Esophagus squamous epithelium (tissue), 5 donors: ENCODE results near the gene METTL9. TPM values are rescaled to one million over a fixed set of nuclear protein-coding genes. Genes with fewer than 3 reads are reported as not detected.
"Not testable (repeated sequence)": the region's sequence is repeated elsewhere in the genome, so short reads cannot be mapped to it uniquely, and the experiment has no call there.

Source experiments
- DNase-seq: peaks from one replicate; lab custom pipeline; 2025; lab: John Stamatoyannopoulos, UW
- H3K27ac ChIP-seq, 4 donors: fragments of 200-600 bp; sonication (generic); one replicate each; pipeline ENCODE4 v1.5.1; 2016 to 2019; ENCODE audit warnings: mild to moderate bottlenecking in 1 of 4
- H3K27me3 ChIP-seq, 4 donors: fragments of 200-600 bp; sonication (generic); 1 replicate in 3 of 4; 2 replicates in 1 of 4; pipeline versions ENCODE4 v1.5.1 to v1.6.0; 2017 to 2021; ENCODE audit warnings: antibody characterized with exemption in 1 of 4
- H3K36me3 ChIP-seq, 3 donors: fragments of 200-600 bp; sonication (generic); one replicate each; pipeline ENCODE4 v1.5.1; 2016 to 2019
- H3K4me1 ChIP-seq, 3 donors: fragments of 200-600 bp; sonication (generic); one replicate each; pipeline ENCODE4 v1.5.1; 2017 to 2019
- H3K4me3 ChIP-seq, 4 donors: fragments of 200-600 bp; sonication (generic); 1 replicate in 3 of 4; 2 replicates in 1 of 4; pipeline ENCODE4 v1.5.1; 2016 to 2019; ENCODE audit warnings: mild to moderate bottlenecking in 2 of 4, moderate library complexity in 1 of 4
- H3K9me3 ChIP-seq, 3 donors: fragments of 200-600 bp; sonication (generic); one replicate each; pipeline ENCODE4 v1.5.1; 2016 to 2019
- CTCF ChIP-seq, 6 experiments: fragments of 450-650 bp in 4 of 6; fragments of 200-600 bp in 2 of 6; sonication (generic) in 2 of 6; IDR thresholded peaks; one replicate each; pipeline ENCODE4 v1.5.1; 2016 to 2019; ENCODE audit warnings: antibody characterized with exemption in 6 of 6, mild to moderate bottlenecking in 4 of 6, moderate library complexity in 4 of 6
- POLR2A ChIP-seq, 4 donors: fragments of 450-650 bp; IDR thresholded peaks; one replicate each; pipeline ENCODE4 v1.6.1; 2017; ENCODE audit warnings: antibody characterized with exemption in 4 of 4, mild to moderate bottlenecking in 4 of 4, moderate library complexity in 3 of 4
- WGBS, 2 donors: methylation state at CpG; one replicate each; pipeline ENCODE4 v1.1.5; 2018; 5-methylcytosine and 5-hydroxymethylcytosine counted together
- intact Hi-C: fragments of 100-400 bp; cut with DNase I; formaldehyde crosslinking; loops from one replicate; pipeline ENCODE4 v1.15.0; 2022
- total RNA-seq, 4 donors: library from RNA; depleted of rRNA; stranded (reverse); fragments of >200 nt; gene quantifications; one replicate each; pipeline ENCODE4 v1.1.0, GENCODE V29; 2016
- donor health status: DM: yes; HTN: yes; CAD: no.

METTL9 gene
- total RNA-seq, 4 donors from 2014 or later, result 82.3 to 169 (median 140) TPM

GRCh38 chr16:21631951-21632575 lies 32.7 kb downstream of the METTL9 start:
- H3K27me3 ChIP-seq, intact Hi-C loops, H3K4me3 ChIP-seq, H3K9me3 ChIP-seq, DNase-seq: not testable (repeated sequence)
- Histone ChIP-seq H3K27ac (peak overlapping the region in 3 of 4 donors; percentile 77 to 85 (median 79)), H3K36me3 (peaks cover 0 to 78% (median 6%) of the 10 kb centered on the region in 3 donors), H3K4me1 (peaks cover 6 to 35% (median 11%) of the 10 kb centered on the region in 3 donors)
- WGBS, 2 donors, result 54 to 71% methylated on average over 4 to 5 of the region's 5 CpGs

- Histone ChIP-seq H3K4me1 (peaks cover 6 to 47% (median 11%) of the 10 kb centered on the region in 3 donors), H3K9me3 (no peaks in the 10 kb centered on the region), H3K36me3 (peaks cover 0 to 68% (median 6%) of the 10 kb centered on the region in 3 donors), H3K27me3 (no peaks in the 10 kb centered on the region), H3K4me3 (no peak overlapping the region), H3K27ac (no peak overlapping the region)
- TF ChIP-seq POLR2A (IDR thresholded peaks at IDR 0.05), result no peak
- no peak for TF ChIP-seq CTCF (IDR thresholded peaks at IDR 0.05)
- 82 to 89% methylated on average over 5 of the region's 5 CpGs for WGBS, 2 donors
- intact Hi-C loops, result no loop called here
- no peak for DNase-seq
Observed at GRCh38 chr16:21634216-21634615, 34.8 kb downstream of the METTL9 start.

- not testable (repeated sequence) for H3K27me3 ChIP-seq, DNase-seq, H3K9me3 ChIP-seq, H3K4me3 ChIP-seq, H3K27ac ChIP-seq
- peaks cover 3 to 44% (median 6%) of the 10 kb centered on the region in 3 donors for H3K4me1 ChIP-seq
- H3K36me3 ChIP-seq, result peaks cover 0 to 55% (median 0%) of the 10 kb centered on the region in 3 donors
- WGBS, 2 donors, result 92% methylated on average over 9 of the region's 9 CpGs; no CpG with 5 or more reads in 1 of the 2 donors
- intact Hi-C loops, result loop anchor here (5.0 kb wide), 1 partner anchor 48 kb away; no protein-coding TSS in a partner anchor
Observed at GRCh38 chr16:21635694-21636093, 36.3 kb downstream of the METTL9 start.

GRCh38 chr16:21637032-21637968 lies 37.9 kb downstream of the METTL9 start:
- Histone ChIP-seq H3K27me3 (no peaks in the 10 kb centered on the region), H3K27ac (peak overlapping the region in 1 of 4 donors; percentile 33), H3K4me3 (no peak overlapping the region), H3K4me1 (peaks cover 0 to 46% (median 0%) of the 10 kb centered on the region in 3 donors), H3K9me3 (no peaks in the 10 kb centered on the region), H3K36me3 (peaks cover 0 to 54% (median 0%) of the 10 kb centered on the region in 3 donors)
- intact Hi-C loops, result loop anchor here (5.0 kb wide), 1 partner anchor 50 kb away; no protein-coding TSS in a partner anchor
- no peak for DNase-seq
- TF ChIP-seq POLR2A (IDR thresholded peaks at IDR 0.05), result no peak
- TF ChIP-seq CTCF (IDR thresholded peaks at IDR 0.05), result no peak
- 92 to 93% methylated on average over 17 to 23 of the region's 37 CpGs for WGBS, 2 donors

- peaks cover 0 to 43% (median 0%) of the 10 kb centered on the region in 3 donors for H3K36me3 ChIP-seq
- H3K4me3 ChIP-seq, result no peak overlapping the region
- H3K27ac ChIP-seq, result peak overlapping the region in 2 of 4 donors; percentile 7 to 34
- TF ChIP-seq POLR2A (IDR thresholded peaks at IDR 0.05) (no peak), CTCF (IDR thresholded peaks at IDR 0.05) (peak in 1 of 6 experiments; percentile 12)
- no peaks in the 10 kb centered on the region for H3K9me3 ChIP-seq
- H3K4me1 ChIP-seq, result peaks cover 0 to 55% (median 0%) of the 10 kb centered on the region in 3 donors
- no peaks in the 10 kb centered on the region for H3K27me3 ChIP-seq
- no peak for DNase-seq
- WGBS, 2 donors, result 38 to 39% methylated on average over 4 of the region's 4 CpGs
- intact Hi-C loops, result loop anchor here (5.0 kb wide), 1 partner anchor 51 kb away; no protein-coding TSS in a partner anchor
Observed at GRCh38 chr16:21638573-21638975, 39.2 kb downstream of the METTL9 start.
